ENCODE measurements around the gene STAT5B.
A peak's percentile ranks its signal among the peaks of the same experiment; 100 is the strongest.
"Not testable (repeated sequence)": the region's sequence is repeated elsewhere in the genome, so short reads cannot be mapped to it uniquely, and the experiment has no call there.

Gene STAT5B

GRCh38 chr17:42305543-42306384 is 29.6 kb upstream of the STAT5B start:
- DNase-seq (ENCODE audit: low read depth) = no peak

GRCh38 chr17:42305031-42305330 is 28.8 kb upstream of the STAT5B start:
- DNase-seq (ENCODE audit: low read depth) = not testable (repeated sequence)

- DNase-seq (ENCODE audit: low read depth) = no peak
Measured at GRCh38 chr17:42304187-42305030, 28.2 kb upstream of the STAT5B start.

DNA sequence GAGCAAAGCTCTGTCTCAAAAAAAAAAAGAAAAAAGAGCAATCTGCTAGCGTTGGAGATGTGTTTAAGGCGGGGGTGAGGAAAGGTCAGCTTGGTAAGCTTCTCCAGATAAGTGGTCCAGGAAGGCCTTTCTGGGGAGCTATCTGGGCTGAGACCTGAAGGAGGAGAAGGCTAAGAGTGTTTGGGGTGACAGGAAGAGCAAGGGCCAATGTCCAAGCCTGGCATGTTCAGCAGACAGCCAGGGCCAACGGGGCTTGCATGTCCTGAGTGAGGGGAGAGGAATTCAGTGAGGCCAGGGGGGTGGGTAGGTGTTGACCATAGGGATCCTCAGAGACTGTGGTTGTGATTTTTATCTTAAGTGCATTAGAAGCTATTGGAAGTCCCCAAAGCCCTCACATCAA is 27.5 kb upstream of the STAT5B start:
- DNase-seq (ENCODE audit: low read depth) = no peak

- no peak for DNase-seq (ENCODE audit: low read depth)
Measured at GRCh38 chr17:42301022-42301421, 24.8 kb upstream of the STAT5B start.

DNA sequence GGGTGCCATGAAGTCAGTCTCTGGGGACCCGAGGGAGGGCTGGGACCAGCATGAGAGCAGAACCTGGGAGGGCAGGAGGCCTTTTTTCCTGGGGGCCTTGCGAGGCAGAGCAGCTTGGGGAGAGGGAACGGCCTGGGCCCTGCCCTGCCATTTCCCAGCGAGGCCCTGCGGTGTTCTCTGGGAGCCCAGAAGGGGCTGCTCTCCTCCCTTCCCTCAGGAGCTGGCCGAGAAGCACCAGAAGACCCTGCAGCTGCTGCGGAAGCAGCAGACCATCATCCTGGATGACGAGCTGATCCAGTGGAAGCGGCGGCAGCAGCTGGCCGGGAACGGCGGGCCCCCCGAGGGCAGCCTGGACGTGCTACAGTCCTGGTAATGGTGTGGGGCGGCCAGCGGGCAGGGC is 23.7 kb upstream of the STAT5B start:
- not testable (repeated sequence) for DNase-seq (ENCODE audit: low read depth)

GRCh38 chr17:42299361-42299760 is 23.2 kb upstream of the STAT5B start:
- not testable (repeated sequence) for DNase-seq (ENCODE audit: low read depth)

DNA sequence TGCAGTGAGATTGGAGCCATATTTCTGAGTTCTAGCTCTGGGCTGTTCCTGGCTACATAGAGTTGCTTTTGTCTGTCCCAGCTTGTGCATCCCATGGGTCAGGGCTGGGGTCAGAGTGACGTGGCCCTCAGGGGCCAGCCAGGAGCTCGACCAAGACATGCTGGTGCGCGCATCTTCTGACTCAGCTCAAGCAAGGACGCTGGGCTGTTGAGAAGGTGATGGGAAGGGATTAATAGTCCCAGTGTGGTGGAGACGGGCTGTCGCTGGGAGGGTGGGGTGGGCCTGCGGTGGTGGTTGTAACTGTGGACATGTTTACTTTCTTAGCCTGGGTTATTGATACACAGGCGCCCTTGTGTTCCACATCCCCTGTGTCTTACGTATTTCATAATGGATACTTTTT is 21.6 kb upstream of the STAT5B start:
- DNase-seq (ENCODE audit: low read depth) = not testable (repeated sequence)

- DNase-seq (ENCODE audit: low read depth) = no peak
Measured at GRCh38 chr17:42296012-42296411, 19.8 kb upstream of the STAT5B start.

DNA sequence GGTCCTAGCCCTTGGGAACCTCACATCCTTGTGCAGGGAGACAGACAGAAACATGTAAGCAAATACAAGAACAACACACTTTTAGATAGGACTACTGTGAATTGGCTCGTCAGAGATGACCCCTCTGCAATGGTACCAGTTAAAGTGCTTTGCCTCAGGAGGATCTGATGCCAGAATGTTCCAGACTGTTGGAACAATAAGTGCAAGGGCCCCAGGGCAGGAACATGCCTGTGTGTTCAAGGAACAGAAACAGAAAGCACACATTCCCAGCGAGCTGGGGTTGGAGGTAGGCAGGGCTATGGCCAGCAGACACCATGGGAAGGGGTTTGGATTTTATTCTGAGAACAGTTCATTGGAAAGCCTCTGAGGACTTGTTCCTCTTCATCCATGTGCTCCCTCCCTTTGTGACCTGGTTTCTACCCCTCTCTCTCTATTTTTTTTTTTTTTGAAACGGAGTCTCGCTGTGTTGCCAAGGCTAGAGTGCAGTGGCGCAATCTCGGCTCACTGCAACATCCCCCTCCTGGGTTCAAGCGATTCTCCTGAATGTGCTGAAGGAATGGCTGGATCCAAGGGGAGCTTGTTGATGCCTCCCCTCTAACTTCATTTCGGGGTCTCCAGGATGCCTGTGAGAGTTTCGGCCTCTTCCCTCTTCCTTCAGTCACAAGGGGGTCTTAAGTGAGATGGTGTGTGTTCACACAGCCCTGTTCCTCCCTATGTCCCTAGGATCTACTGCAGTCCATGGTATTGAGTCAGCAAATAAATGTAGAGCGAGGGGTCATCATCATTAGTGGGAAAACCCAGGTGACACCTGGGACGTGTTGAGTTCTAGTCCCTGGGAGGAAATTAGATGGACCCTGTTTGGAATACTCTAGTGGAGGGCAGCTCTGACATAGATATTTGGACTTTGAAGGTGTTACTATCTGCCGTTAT is 18.5 kb upstream of the STAT5B start:
- DNase-seq (ENCODE audit: low read depth) = no peak

DNA sequence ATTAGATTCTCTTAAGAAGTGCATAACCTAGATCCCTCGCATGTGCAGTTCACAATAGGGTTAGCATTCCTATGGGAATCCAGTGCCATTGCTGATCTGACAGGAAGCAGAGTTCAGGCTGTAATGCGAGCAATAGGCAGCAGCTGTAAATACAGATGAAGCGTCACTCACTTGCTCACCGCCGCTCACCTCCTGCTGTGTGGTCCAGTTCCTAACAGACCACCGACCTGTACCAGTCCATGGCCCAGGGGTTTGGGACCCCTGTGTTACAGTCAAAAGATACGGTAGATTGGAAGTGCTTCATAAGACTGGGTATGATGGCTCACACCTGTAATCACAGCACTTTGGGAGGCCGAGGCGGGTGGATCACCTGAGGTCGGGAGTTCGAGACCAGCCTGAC is 14.9 kb upstream of the STAT5B start:
- no peak for DNase-seq (ENCODE audit: low read depth)

- no peak for DNase-seq (ENCODE audit: low read depth)
Measured at GRCh38 chr17:42290577-42290976, 14.4 kb upstream of the STAT5B start.

GRCh38 chr17:42289611-42290181 is 13.5 kb upstream of the STAT5B start:
- no peak for DNase-seq (ENCODE audit: low read depth)

- no peak for DNase-seq (ENCODE audit: low read depth)
Measured at GRCh38 chr17:42288803-42289610, 12.8 kb upstream of the STAT5B start.

GRCh38 chr17:42287977-42288802 is 12.0 kb upstream of the STAT5B start, which contains the start of gene STAT5A:
STAT5A (plus strand) TSS chr17:42288498; CDS start chr17:42289412, 914 bp downstream.
- peak; percentile 58 for DNase-seq (ENCODE audit: low read depth)

DNA sequence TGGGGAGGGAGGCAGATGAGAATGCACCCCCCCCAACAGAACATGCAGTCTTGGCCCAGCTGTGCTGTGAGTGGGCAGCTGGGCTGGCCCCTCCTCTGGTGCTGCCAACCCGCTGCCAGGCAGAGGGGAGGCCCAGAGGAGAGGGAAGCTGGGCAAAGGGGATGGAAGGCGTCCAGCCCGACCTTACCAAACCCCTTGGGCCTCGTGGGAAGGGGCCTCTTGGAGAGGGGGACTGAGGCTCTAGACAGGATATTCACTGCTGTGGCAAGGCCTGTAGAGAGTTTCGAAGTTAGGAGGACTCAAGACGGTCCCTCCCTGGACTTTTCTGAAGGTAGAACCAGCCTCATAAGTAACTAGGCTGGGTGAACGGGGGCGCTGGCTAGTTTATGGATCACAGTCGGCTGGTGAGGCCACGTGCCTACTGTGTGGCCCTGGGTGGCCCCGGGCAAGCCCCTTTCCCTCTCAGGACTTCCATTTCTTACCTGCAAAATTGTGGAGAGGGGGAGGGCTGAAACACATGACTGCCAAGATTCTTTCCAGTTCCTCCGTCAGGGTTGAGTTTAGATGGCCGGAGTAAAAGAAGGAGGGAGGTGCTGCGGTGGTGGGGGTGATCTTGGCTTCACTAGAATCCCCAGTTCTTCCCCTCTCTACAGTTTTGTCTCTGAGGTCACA is 11.2 kb upstream of the STAT5B start:
- DNase-seq (ENCODE audit: low read depth) = no peak

GRCh38 chr17:42286411-42287221 is 10.4 kb upstream of the STAT5B start:
- no peak for DNase-seq (ENCODE audit: low read depth)

DNA sequence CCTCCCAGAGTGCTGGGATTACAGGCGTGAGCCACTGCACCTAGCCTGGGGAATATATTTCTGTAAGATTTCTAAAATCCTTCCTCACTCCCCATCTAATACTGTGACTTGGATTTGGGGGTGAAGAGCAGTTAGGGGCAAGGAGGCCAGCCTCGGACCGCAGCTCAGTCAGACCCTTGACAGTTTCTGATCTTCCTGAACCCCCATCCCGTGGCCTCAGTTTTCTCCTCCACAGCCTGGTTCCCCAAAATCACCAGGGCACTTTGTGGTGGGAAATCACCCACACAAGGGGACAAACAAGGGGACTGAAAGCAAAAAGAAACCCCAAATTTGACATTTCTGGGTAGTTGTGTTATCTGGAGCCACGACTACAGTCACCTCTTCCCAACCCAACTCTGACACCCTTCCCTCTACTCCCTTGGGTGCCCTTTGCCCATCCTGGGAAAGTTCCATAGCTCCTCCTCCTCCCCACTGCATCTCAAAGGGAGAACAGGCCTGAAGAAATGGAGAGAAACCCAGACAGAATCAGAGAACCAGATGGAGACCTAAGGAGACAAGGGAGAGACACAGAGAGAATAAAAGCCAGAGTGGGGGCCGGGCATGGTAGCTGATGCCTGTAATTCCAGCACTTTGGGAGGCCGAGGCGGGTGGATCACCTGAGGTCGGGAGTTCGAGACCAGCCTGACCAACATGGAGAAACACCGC is 9.3 kb upstream of the STAT5B start:
- no peak for DNase-seq (ENCODE audit: low read depth)

All from GM04504 (cell line).